Activated T-helper 1 cell treated with Interleukin-2 at 50 U/mL for 16 hours (primary cell): Measurements from ENCODE around the gene HECTD4.
"Not testable (repeated sequence)": the region's sequence is repeated elsewhere in the genome, so short reads cannot be mapped to it uniquely, and the experiment has no call there.

Source experiments
- DNase-seq: peaks from one replicate; pipeline ENCODE4 v3.0.0-alpha.2; 2020; ENCODE audit warnings: low read depth

HECTD4 gene, protein sequence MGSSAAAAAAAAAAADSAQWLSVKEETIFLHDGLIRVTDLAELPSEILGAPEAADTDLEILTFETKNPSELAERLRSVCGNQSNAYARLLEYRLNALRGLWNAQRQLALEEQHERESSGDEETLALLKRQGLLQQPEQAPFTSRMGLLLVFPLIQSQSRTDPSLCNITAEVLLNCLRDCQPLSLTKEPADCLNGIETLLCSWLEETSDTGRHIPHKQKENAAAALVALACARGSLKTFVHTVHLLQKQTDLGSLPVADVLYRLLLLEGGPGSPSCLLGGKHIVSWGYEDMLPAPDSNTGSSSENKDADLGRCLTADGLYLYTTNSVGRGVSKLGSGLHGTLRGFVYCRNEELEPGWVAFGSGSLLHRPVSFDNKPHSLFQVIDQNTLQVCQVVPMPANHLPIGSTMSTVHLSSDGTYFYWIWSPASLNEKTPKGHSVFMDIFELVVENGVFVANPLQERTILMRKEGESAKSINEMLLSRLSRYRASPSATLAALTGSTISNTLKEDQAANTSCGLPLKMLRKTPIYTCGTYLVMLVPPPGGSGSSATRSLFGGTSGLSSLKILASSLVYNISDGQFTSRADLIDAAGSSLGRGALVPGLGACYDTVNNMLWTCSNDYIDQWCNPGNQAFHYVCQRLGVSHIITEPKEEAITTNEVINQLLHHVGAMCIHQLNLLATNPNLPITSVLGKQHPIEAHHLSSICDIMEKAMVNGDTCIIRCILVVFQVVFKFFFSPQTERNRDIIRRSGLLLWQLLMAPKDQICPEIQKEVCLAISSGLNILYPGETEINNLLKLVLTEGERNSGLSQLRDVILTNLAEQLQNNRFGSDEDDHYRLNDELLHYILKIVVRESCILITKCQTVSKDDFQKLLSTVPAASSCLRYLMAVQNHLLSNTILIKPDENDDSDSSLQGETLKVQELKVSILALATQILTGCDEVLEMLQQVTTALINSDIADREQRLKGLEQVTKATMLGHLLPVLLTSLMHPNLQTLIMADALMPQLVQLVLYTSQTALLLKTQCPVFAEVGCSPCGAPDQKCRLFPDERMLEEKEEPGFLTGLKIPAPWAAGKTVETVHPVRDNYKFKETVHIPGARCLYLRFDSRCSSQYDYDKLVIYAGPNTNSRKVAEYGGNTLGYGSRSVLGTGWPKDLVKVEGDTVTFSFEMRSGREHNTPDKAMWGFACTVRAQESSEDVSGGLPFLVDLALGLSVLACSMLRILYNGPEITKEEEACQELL (N-terminal part only)

DNA sequence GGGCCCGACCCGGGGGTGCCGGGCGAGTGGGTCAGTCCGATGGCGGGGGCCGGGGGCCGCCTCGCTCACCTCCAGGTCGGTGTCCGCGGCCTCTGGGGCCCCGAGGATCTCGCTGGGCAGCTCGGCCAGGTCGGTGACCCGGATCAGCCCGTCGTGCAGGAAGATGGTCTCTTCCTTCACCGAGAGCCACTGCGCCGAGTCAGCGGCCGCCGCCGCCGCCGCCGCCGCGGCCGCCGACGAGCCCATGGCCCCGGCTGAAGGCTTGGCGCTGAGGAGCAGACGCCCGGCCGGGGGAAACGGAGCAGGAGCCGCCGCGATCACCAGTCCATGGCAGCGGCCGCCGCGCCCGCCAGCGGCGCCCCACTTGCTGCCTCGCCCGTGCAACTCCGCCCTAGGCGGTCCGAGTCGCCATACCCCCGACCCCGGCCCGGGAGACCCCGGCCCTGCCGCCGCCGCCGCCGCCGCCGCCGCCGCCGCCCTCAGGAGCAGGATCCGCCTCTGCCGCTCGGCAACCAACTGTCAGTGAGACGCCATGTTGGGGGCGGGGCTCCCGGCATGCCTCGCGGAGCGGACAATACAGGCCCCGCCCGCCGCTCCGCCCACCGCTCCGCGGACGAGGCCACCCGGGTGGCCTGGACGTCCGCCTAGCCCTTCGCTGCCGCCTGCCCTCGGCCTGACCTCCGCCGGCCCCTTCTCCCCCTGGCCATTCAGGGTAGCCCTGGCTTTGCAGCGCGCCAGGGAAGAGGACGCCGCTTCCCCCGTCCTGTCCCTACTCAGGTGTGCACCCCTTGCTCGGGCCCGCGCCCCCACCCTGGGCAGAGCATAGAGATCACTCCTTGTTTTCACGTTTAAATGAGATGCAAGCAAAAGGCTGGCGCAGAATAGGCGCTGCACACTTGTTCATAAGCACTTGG lies at the start of gene HECTD4:
Gene HECTD4, minus strand, starts transcription at position 549 of the 914 bp plus-strand sequence. Its CDS starts 303 bp downstream, at position 246.
- peak; percentile 87 for DNase-seq

DNA sequence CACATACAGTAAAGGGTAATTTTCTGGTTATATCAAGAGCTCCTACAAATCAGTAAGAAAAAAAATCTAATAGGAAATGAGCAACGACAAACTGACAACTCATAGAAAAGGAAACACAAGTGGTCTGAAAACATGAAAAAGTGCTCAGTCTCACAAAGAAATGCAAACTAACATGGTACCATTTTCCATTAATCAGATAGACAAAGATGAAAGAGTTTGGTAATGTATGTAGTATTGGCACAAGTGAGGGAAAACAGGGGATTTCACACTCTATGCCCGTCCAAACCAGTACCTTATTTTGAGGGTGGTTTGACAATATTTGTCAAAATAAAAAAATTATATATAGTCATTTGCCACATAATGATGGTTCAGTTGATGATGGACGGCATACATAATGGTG lies 49.7 kb upstream of the HECTD4 start:
- DNase-seq: no peak

DNA sequence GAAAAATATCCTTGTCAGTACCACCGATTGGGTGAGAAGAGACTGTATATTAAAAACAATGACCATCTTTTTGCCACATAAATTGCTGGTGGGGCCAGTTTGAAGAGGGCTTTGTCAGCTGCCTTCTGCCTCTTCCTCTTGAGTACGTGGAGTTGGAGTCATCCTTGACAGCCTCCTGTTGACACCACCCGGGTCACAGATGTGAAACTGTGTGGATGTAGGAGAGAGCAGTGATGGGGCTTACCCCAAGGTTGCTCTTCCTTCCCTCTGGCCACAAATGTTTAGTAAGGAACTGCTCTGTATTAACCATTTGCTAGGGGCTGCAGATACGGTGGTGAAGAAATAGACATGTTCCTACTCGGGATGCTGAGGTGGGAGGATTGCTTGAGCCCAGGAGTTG lies 48.7 kb upstream of the HECTD4 start:
- DNase-seq: no peak

DNA sequence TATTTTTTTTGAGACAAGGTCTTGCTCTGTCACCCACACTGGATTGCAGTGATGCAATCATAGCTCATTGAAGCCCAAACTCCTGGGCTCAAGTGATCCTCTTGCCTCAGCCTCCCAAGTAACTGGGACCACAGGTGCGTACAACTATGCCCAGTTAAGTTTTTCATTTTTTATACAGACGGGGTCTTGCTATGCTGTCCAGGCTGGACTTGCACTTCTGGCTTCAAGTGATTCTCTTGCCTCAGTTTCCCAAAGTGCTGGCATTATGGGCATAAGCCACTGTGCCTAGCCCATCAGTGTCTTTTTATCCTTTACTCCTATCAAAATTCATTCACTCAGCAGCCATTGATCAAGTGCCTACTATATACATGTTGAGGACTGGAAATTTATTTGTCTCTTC lies 45.5 kb upstream of the HECTD4 start:
- DNase-seq: no peak

DNA sequence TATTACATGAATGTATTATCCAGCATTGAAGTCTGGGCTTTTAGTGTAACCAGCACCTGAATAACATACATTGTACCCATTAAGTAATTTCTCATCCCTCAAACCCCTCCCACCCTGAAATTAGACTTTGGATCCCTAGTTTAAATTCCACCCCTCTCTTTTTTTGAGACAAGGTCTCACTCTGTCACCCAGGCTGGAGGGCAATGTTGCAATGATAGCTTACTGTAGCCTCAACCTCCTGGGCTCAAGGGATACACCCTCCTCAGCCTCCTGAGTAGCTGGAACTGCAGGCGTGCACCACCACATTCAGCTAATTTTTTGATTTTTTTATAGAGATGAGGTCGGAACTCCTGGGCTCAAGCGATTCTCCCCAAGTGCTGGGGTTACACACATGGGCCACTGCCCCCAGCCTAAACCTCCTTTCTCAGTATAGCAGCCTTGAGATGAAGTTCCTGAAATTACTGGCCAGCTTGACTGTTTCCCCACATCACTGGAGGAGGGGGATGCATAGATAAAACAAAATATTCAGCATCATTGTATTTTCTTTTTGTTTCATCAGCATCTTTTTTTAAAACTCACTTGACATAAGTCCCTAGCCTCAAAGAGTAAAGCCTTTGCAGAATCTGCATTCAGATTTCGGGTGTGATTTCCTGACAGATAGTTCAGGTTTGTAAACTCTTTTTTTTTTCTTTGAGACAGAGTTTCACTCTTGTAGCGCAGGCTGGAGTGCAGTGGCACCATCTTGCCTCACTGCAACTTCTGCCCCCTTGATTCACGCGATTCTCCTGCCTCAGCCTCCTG lies 43.6 kb upstream of the HECTD4 start:
- DNase-seq: no peak

DNA sequence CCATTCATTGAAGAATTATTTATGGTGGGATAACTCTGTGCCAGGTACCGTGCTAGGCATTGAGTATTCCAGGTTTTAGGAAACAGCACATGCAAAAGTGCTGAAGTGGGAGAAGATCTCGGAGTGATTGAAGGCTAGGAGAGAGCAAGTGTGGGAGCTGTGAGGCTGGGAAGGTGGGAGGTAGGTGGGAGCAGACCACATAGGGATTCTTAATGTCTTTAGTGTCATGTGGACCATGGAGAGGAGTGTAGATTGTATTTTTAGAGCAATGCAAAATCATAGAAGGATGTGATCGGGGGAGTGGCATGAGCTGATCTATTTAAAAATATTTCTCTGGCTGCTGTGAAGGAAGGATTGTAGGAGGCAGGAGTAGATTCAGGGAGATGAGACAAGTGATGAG lies 41.9 kb upstream of the HECTD4 start:
- DNase-seq: no peak

DNA sequence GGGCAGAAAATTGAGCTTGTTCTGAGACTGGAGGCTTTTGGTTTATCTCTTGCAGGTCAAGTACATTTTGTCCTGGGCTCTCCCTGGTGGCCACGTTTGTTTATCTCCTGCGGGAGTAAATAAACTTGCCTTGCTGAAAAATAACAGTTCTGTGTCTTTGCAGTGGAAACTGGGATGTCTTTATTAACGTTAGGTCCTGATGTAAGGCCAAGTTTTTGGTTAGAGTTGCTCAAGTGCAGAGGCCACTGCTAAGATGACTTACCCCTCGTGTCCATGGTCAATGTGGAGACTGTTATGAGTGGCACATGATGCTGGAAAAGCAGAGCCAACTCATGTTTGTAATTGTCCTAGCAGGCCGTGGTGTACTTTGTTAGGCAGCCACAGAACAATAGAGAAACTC lies 40.3 kb upstream of the HECTD4 start:
- DNase-seq: no peak

DNA sequence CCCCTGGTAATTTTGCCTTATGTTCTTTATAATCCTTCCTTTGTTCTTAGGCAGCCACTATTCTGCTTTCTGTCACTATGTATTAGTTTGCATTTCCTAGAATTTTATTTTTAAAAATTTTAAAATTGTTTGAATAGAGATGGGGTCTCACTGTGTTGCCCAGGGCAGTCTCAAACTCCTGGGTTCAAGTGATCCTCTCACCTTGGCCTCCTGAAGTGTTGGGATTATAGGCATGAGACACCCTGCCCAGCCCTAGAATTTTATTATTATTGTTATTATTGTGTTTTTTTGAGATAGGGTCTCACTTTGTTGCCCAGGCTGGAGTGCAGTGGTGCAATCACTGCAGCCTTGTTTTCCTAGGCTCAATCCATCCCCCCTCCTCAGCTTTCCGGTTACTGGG lies 39.1 kb upstream of the HECTD4 start:
- no peak for DNase-seq

DNA sequence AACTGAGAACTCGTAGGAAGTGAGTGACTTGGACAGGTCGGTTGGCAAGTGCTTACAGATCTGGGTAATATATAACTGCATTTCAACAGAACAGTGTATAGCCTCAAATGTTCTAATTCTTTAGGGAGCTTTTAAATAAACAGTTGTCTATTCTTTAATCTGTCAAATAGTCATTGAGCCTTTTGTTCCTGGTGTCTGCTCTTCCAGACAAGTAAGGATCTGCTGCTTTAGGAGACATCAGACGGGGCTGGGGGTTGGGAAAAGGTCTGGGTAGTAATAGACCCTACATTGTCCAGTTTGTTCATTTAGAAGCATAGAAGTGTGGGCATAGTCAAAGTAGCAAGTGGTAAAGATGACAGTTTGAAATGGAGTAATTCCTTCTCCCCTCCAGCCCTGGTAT lies 38.5 kb upstream of the HECTD4 start:
- no peak for DNase-seq

DNA sequence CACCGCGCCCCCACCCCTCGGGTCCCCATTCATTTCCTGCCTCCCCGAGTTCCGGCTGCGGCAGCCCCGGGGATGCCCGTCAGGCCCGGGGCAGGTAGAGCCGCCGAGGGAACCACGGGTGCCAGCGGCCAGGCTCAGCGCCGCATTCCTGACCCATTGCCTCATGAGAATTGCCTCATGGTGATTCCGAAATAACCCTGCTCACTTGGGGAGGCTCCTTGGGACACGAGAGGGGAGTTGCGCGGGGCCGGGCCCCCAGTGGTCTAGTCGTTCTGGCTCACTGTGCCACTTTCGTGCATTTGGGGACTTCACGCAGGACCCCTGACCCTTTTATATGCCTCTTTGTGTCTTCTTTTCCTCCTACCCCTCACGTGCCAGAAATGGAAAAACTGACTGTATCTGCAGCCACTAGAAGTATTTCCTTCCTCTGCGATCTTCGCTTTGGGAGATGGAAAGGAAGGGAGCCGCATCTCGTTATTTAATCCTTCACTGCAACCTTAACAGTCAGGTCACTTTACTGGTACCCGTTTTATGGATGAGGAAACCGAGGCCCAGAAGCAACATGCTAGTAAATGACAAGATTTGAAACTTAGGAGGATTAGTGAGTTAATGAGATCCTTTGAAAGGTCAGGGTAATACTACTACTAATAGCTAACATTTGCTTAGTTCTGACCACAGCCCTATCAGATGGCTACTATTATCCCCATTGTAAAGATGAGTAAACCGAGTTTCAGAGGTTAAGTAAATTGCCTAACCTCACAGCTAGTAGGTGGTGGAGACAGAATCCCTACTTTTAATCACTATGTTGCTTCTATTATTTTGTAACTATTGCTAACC lies 37.3 kb upstream of the HECTD4 start:
- DNase-seq: no peak

DNA sequence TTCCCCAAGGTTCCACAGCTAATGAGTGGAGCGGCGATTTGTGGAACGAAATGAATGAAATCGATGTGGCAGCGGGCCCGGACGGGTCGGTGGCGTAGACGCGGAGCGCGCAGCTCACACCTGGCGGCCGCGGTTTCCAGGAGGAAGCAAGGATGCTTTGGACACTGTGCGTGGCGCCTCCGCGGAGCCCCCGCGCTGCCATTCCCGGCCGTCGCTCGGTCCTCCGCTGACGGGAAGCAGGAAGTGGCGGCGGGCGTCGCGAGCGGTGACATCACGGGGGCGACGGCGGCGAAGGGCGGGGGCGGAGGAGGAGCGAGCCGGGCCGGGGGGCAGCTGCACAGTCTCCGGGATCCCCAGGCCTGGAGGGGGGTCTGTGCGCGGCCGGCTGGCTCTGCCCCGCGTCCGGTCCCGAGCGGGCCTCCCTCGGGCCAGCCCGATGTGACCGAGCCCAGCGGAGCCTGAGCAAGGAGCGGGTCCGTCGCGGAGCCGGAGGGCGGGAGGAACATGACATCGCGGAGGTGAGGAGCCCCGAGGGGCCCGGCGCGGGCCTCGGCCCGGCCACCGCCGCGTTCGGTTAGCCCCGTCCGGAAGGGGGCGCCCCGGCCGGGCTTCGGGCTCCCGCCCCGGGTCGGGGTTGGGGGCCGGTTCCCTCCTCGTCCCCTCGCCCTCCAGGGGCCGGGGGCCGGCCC lies 36.5 kb upstream of the HECTD4 start, which contains the start of gene PTPN11:
Gene PTPN11, plus strand, starts transcription at position 340 of the 689 bp plus-strand sequence. Its CDS starts 165 bp downstream, at position 505.
- DNase-seq: peak; percentile 84

DNA sequence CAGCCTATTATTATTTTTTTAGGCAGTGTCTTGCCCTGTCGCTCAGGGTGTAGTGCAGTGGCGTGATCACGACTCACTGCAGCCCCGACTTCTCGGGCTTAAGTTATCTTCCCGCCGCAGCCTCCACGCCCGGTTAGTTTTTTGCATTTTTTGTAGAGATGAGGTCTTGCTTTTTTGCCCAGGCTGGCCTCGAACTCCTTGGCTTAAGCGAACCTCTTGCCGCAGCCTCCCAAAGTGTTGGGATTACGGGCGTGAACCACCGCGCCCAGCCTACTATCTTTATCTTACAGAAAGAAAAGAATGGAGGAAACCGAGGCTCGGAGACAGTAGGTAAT lies 36.0 kb upstream of the HECTD4 start:
- DNase-seq: no peak

DNA sequence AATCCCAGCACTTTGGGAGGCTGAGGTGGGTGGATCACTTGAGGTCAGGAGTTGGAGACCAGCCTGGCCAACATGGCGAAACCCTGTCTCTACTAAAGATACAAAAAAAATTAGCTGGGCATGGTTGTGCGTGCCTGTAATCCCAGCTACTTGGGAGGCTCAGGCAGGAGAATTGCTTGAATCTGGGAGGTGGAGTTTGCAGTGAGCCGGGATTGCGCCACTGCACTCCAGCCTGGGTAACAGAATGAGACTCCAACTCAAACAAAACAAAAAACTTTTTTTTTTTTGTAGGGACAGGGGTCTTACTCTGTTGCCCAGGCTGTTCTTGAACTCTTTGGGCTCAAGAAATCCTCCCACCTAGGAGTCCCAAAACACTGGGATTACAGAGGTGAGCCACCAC lies 33.2 kb upstream of the HECTD4 start:
- DNase-seq: not testable (repeated sequence)

DNA sequence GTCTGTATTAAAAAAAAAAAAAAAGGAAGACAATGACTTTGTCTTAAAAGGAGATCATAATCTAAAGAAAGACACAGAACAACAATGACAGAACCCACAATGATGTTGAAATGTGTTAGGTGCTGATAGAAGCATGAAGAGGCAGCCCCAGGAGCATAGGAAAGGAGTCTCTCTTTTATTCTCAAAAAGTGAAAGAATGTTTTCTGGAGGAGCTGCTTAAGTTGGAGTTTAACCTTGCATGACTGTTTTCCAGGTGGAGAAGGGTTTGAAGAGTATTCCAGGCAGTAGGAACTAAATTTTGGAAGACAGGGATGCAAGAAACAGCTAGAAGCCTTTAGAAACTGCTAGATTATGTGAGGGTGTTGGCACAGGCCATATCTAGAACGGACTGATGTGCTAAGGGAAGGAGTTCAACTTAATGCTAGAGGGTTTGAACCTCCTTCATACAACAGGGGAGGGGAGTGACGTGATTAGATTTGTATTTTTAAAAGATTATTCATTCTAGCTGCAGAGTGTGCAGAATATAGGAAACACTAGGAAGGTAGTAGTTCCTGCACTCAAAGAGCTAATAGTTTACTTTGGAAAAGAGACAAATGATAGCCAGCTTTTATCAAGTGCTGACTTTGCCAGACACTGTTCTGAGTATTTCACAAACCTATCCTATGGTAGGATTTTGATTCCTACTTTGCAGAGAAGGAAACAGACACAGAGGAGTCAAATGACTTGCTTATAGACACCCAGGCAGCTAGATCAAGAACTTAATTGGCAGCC lies 31.8 kb upstream of the HECTD4 start:
- DNase-seq: no peak

DNA sequence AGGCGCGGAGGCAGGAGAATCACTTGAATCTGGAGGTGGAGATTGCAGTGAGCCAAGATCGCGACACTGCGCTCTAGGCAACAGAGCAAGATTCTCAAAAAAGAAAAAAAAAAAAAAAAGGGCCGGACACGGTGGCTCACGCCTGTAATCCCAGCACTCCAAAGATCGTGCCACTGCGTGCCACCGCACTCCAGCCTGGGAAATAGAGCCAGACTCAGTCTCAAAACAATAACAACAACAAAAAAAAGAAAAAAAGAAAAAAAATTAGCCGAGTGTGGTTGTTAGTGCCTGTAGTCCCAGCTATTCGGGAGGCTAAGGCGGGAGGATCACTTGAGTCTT lies 27.6 kb upstream of the HECTD4 start:
- no peak for DNase-seq

DNA sequence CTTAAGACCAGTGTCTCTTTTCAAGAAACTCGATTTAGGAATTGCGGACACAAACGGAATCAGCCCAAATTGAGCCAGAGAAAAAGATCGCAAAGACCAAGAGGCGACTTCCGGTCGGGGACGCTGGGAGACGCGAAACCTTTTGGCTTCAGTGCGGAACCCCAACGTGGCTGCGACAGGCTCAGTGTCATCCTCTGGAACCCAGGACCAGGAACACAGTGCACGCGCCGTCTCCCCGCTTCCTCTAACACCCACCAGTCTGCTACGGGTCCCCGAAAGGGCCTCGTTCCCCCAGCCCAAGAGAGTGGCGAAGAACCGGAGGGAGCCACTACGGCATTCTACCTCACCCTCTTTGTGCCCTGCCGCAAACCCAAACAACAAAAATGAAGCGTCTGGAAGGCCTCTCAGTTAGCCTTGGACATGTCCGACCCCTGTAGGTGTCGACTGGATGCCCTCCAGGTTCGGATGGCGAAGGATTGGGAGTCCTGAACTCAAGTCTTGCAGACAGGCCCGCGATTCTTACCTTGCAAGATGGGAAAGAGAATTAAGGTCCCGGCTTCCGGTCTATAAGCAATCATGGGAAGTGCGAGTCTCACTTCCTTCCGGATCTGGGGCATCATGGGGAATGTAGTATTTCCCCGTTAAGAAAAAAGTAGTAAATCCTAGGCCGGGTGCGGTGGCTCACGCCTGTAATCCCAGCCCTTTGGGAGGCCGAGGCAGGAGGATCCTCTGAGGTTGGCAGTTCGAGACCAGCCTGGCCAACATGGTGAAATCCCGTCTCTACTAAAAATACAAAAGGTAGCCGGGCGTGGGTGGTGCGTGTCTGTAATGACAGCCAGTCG lies 27.1 kb upstream of the HECTD4 start, which contains the start of gene RPL6:
Gene RPL6, minus strand, starts transcription at position 542 of the 842 bp plus-strand sequence. CDS start 949 bp downstream, outside the sequence.
- peak; percentile 57 for DNase-seq

DNA sequence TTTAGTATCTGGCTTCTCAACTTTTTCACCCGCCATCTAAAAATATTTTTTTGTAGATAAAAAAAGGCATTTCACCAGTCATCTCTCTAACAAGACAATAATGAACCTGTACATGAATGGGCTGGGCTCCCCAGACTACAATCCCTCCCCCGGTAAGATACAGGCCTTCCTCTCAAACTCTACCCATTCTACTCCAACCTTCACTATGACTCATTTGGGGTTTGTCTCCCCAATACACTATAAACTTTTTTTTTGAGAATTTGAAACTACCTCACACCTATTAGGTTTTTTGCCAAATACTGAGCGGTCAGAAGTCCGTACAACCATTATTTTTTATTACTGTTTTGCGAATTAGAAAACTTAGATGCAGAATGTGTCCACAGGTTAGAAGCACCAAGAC lies 26.4 kb upstream of the HECTD4 start:
- DNase-seq: no peak
